ENCODE measurements around the gene DNAH11.

DNAH11 gene

DNA sequence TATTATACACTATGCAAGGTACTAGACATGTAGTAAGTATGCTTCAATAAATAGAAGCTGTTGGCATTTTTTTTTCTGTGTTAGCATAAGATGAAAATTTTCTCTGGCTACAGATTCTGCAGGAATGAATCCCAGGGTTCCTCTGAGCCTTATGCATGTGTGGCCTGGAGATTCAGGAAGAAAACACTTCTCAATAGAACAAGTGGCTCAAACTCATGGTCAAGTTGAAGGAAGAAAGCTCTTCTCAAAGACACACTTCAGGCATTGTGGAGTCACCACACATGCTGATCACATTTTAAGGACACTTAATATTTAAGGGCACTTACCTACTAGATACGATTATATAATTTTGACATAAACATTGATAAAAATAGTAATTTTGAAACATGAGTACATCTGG, 19.5 kb downstream of the DNAH11 start:
- DNase-seq = no peak

DNA sequence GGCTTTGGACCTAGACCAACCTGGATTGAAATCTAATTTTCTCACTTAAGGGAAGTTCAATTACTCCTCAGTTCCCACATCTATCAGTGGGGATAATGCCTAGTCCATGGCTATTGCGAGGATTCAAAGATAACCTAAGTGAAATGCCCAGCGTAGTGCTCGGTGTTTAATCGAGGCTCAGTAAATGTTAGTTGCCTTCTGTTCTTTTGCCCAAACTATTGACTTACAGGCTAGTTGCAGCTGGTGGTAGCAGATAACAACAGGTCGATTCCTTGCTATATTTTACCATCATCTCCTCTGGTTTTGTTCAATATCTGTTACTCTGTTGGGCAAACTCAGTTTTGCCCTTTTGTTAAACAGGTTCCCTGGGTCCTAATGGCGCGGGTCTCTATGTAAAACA, 22.8 kb downstream of the DNAH11 start:
- DNase-seq = no peak

DNA sequence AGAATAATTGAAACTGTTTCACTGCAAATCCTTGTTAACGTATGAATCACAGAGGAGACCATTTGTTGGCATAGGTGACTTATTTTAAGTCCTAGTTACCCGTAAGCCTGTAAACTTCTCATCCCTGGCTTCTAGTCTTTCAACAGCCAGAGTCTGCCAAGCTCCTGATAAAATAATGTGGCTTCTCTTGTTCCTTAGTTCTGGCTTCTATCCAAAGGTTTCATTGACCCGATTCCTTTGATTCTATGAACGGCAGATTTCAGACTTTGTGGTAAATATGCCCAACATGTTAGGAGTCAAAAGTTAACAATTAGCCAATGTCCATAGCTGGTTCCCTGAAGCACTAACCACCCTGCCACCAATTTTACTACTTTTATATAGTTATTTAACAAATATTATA, 23.3 kb downstream of the DNAH11 start:
- no peak for DNase-seq

DNA sequence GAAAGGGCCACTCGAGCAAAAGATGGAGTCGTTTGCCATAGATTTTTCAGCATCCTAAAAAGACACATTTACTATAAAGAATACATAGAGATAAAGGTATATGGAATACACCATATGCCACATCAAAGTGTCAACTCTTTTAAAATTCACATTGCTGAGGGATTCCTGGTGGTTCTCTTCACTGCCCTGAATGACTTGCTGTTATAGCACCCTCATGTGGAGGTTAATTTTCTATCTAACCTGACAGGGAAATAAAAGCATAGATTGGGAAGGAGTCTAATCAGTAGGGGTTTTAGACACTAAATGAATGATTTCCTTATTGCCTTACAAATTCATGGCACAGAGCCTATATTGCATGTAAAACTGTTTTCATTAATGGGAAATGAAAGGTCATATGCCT, 25.9 kb downstream of the DNAH11 start:
- peak; percentile 16 for DNase-seq

DNA sequence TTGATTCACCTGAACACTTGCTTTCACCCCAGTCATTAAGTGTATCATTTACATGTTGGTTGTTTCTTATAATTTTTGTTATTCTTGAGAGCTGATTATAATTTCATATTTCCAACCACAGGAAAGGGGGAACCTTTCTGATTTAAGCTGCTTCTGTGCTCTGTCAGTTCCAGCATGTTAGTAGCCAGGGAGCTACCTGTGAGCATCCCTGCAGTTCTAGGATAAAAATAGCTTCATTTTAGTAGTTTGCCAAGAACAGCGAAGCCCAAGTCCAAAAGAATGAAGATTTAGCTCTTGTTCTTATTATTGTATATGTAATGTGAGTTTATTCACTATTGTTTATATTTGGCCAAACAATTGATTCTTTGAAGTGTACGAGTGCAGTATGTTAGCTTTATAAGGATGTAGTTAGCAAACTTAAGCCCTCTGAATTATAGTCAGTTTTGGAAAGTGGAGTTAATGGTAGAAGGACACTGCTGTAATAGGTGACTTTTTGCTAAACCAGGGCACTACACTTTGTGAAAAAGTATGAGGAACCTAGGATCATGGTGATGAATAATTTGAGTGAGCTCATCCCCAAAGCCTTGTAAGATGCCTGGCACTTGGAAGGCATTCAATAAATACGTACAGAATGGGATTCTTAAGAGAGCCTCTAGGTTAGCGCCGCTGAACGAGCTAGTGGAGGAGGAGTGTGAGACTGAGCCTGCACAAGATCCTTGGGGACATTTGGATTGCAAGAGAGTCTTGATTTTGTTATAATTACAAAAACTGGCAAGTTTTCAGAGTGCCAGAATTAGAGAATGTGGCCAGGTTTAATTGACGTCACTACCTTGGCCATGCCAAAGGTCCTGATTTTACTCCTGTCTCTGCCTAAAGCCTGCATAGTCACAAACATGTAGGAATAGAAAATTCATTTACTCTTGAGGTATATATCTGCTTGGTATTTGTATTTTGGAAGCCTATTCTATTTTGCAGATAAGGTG, 29.8 kb downstream of the DNAH11 start:
- no peak for DNase-seq

DNA sequence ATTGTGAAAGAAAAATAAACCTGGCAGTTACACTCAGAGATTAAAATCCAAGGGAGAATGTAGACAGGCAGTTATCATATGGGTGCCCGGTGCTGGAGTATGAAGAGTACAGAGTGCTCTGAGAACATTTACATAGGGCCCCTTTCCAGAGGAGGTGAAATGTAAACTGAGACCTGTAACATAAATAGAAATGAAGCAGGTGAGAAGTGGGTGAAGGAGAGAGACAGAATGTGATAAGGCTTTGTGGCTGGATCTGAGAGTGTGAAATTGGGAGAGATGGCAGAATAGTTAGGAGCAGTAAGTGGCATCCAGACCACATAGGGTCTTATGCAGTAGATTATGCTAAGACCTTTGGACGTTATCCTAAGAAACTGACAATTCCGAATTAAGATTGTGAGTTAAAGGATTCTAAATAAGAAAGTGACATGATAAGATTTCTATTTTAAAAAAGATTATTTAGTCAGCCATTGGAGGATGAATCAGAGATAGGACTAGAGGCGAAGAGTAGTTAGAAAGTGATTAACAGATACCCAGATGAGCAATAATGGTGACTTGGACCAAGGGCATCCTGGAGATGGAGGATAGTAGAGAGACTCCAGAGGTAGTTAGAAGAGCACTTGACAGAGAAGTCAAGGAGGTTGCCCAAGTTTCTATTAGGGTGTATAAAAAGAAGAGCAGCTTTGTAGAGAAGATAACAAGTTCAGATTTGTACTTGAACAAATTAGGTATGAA, 36.7 kb downstream of the DNAH11 start:
- no peak for DNase-seq

DNA sequence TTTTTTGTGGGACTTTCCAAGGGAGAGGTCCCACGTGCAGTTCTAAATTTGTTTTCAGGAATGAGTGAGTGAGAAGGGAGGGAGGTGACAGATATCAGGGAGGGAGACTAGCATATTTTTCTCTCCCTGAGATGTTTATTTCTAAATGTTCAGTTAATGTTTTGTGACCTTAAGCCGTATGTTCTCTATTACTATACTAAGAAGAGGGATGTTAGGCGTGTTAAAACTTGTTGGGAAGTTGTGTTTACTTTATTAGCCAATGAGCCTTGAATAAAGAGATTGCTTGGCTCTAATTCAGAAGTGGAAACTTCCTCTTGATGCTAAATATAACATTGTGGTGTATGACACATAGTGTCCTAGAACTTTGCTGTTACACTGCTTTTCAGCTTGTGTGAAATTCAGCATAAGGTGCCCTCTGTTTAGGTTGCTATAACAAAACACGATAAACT, 37.3 kb downstream of the DNAH11 start:
- peak; percentile 13 for DNase-seq

DNA sequence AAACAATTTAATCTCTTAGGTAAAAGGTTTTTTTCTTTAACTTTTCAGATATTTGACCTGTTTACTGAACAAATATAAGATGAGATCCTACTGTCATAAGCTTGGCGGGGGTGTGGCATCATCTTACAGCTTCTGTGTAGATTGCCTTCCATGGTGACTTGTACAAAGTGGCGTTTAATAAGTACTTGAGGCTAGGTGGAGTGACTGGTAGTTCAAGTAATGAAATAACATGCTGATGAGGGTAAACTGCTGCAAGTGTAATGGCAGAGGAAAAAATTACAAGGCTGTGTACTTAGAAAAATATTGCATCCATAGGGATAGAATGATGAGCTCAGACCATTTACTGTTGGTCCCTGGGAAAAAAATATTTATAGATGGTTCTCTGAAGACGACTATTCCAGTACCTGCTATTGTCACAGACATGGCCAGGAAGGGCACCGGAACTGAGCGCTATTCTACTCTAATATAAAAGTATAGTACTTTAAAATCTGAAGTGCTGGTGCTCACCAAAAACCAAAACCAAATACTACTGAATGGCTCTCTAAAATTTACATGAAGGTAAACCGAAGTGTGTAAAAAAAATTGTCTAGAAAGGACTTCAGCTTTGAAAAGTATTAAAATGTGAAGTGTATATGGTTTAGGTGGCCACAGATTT, 42.4 kb downstream of the DNAH11 start:
- DNase-seq = no peak

DNA sequence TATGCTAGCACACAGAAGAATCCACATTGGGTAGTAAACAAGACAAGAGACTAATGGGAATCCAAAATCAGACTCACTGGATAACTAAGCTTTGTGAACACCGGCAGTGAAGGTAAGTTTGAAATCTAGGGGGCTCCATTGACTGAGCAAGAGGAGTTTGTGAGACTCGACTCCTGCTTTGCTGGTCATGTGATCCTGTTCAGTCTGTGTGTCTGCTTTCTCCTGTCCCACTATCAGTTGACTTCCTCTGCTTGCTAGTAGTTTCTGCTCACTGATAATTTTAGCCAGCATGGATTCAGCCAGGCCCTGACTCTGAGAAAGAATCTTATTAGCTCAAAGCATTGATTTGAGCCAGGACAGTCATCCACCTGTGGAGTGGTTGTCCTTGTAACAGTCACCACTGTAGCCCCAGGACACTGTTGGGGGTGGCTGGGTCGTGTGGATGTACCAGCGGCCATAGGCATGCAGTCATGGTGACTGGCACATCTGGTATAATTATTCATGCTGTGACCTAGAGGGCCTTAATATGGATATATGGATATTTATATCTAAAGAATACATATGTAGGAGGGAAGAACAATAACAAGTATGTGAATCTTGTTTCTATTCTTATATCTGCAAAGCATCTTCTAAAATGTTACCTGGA, 44.4 kb downstream of the DNAH11 start:
- DNase-seq = no peak

DNA sequence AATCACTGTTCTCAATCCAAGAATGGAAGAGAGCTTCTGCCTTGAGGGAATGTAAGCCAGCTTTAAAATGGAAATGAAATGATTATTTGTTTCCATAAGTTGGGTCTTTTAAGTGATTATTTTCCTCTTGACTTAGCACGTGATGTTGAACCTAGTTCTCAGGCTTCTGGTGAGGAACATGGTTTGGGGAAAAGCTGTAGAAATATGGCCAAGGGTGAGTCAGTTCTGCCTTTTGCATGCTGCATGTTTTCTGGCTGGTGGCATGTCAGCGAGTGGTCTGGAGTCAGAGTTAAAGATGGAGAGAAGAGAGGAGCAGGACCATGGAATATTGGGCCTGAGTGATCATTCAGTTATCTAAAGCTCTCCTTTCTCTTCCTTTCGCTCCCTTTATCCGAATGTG, 54.0 kb downstream of the DNAH11 start:
- DNase-seq = no peak

DNA sequence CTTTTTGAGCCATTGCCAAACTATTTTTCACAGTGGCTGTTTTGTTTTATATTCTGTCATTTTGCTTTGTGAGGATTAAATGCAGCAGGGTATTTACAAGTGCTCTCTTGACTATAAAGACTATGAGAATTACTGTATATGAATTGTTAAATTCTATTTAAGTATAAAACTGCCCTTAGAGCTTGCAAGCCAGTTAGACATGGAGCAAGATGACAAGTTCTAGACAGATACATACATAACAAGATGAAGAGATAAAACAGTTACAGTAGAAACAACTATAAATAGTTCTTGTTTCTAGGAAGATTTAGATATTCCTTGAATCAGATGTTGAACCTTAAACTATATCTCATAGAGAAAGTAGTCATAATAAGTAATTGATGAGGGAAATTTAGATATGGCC, 60.6 kb downstream of the DNAH11 start:
- DNase-seq = no peak

DNA sequence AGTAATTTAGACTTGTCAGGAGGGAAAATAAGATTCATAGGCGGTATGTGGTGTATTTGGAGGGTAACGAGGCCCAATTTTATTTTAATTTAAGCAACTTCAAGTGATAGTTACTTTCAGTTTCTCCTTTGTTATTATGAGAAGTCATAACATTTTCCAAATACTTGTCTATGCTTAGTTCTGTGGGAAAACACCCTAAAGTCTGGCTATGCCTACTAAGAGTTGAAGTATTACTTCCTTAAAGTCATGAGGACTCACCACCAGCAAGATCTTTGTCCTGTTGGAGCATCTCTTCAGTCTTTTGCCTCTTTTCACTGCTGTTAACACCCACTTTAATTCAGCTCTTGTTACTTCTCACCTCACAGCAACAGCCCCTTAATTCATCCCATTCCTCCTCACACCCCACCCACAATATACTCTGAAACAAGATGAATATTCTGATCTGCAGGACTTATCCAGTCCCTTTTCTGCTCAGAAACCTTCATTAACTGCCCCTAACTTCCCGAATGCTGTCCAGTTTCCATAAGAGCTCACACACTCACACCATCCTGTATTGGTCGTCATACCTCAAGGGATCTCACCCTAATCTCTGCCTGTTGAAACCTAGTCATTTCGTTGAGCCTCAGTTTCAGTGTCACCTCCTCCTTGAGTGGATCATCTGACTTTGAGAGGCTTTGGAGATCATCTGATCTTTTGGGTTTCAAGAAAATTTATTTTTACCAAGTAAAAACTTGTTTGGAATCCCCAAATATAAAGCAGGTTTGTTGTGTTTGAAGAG, 61.3 kb downstream of the DNAH11 start:
- DNase-seq = no peak

DNA sequence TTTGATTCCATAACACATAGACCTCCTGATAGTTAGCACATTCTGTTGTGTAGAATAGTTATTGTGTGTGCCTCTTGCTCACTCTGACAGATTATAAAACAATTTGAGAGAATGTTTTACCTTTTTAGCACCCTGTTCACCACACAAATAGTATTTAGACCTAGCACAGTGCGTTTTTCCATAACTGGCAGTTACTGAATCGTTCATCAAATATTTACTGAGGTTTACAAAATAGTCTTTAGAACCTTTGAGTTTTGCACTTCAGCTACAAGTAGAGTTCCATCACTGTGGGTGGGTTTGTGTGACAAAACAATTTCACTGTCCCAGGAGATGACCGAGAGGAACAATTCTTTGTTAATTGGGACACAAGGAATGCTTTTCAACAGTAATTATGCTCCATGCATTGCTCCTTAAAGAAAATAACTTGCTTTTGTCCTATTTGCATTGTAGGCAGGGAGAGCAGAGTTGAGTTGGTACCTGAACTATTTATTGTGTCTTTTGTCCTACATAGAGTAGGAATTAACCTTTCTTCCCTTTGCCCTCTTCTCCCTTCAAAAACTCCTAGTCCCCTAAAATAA, 62.3 kb downstream of the DNAH11 start:
- no peak for DNase-seq

DNA sequence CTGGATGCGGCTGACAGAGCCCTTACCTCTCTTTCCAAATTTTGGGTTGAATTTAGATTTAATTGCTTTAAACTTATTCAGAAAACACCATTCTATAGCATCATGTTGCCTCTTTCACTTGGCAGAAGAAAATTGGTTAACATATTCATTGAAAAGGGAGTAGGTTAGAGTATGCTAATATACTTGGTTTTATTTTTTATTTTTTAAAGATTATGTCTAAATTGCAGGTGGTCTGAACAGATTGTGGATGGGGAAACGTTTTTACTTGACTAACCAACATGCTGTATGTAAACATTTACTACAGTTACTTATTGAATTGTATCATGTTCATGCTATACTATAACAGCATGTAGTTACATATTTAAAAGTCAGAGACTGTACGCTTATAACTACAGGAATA, 65.6 kb downstream of the DNAH11 start:
- no peak for DNase-seq

DNA sequence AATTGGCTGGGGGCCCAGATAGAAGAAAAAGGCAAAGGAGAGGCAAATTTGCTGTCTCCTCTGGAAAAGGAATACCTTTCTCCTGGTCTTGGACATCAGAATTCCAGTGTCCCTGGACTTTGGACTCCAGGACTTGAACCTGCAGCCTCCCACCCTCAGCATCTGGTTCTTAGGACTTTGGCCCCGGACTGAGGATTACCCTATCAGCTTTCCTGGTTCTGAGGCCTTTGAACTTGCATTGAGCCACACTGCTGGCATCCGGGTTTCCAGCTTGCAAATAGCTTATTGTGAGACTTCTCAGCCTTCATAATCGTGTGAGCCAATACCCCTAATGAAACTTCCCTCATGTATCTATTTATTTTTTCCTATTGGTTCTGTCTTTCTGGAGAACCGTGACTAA, 68.3 kb downstream of the DNAH11 start:
- DNase-seq = no peak

DNA sequence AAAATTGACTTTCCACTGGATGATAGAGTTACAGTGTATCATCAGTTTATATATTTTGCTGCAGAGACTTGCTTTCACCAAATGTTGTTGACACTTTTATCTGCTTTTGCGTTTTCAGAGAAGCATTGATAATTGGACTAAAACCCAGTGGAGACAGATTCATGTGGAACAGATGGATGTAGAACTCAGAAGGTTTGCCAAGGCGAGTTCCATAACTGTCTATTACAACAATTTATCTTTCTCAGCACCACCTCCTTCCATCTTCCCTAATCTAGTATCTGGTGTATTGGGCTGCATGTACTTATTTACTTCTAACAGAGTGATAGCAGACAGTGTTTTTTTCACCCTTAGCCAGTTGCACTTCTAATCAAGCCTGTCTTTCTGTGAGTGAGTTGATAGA, 73.3 kb downstream of the DNAH11 start:
- no peak for DNase-seq

DNA sequence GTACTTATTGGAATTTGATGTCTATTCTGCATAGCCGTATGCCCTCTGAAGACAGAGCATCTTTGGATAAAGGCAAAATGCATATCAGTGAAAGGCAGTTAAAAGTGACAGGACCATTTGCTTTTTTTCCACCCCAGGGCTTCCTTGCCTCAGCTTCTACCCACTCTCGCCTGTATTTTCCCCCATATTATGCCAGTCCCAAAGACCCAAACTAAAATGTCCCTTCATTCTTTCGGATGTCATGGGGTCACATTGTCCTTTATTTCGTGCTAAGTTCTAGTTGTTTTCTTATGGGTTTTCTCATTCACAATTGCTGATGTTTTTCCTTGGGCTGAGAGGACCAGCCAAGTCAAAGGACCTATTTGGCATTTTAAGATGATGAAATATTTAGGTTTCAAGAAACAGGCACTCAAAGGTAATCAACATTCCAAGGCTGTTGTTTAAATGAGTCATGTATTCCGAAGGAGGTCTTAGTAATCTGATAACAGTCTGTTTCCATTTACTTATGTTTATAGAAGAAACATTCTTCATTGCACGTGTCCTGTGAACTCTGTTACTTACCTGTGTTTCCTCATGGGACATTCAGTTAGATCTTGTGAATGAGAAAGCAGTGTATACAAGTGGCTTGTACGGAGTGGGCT, 74.1 kb downstream of the DNAH11 start:
- DNase-seq = no peak

DNA sequence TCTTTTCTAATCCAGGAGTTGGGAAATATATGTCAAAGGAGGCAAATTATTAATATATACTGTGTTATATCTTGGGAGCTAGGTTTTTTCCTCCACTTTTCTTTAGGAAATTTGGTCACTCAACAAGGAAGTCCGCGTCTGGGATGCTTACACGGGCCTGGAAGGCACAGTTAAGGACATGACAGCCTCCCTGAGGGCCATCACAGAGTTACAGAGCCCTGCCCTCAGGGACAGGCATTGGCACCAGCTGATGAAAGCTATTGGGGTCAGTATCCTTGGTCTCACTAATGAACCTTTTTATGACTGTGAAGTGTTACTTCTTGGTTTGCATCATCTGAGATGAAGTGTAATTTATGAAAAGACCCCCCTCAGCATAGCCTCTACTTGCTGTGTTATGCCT, 74.7 kb downstream of the DNAH11 start:
- no peak for DNase-seq

DNA sequence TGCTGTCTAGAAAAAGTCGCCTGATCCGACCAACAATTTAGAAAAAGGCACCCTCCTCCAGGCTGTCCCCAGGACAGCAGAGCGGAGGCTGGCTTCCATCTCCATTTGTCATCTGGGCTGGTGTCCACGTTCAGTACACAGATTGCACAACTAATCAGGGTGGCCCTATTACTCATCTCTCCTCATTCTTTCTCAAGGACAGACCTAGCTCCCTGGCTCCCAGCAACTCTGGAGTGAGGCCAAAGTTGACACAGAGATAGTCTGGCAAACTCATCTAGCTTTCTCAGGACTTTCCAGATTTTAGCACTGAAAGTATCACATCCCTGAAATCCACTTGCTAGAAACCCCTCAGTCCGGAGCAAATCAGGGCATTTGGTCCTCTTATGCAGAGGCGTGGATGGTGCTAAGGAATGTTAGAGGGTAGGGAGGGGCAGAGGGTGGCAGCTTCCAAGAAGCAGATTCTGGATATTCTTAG, 75.1 kb downstream of the DNAH11 start:
- no peak for DNase-seq

DNA sequence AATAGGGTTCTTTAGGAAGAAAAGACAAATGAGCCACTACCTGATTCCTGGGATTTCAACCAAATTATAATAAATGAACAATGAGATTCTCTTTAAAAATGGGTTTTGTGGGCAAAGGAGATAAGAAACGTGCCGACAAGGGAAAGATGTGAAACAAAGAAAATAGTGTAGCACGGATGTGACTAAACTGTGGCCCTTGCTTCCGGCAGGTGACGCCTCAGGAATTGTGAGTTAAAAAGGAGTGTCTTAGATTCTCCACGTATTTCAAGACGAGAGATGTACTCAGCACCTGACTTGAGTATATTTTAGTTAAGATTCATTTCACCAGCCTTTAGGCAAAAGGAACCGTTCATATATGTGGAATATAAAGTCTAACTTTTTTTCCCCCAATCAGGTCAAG, 75.9 kb downstream of the DNAH11 start:
- DNase-seq = no peak

DNA sequence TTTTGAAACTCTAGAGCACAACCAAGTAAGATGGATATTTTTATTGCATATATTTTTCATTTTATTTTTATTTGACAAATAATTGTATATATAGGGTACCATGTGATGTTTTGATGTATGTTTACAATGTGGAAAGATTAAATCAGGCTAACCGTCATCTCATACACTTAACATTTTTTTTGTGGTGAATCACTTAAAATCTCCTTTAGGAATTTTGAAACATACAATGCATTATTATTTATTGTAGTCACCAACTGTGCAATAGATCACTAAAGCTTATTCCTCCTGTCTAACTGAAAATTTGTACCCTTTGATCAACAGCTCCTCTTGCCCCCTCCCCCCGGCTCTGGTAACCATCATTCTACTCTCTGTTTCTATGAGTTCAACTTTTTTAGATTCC, 77.2 kb downstream of the DNAH11 start:
- no peak for DNase-seq

Measured in SHP77 treated with DMSO at 0.1 percent for 48 hours (cell line).